Spinal cord (tissue), 4 donors: ENCODE data around the gene CDH15. TPM values are rescaled to one million over a fixed set of nuclear protein-coding genes. Genes with fewer than 3 reads are reported as not detected.

Experiments used
- polyA plus RNA-seq, 2 donors: library from polyadenylated mRNA; unstranded; fragments of 120-200 nt; gene quantifications; one replicate each; pipeline ENCODE4 v1.2.1, GENCODE V29; 2013; ENCODE audit not compliant: insufficient read length in 2 of 2
- total RNA-seq, 2 donors: library from RNA; depleted of rRNA in 1 of 2; stranded (reverse); fragments of 120-200 nt in 1 of 2; fragments of >200 nt in 1 of 2; gene quantifications; one replicate each; pipeline versions ENCODE4 v1.2.3 to v1.2.4, GENCODE V29; 2013 to 2014

Gene CDH15
- total and polyA plus RNA-seq, 4 donors, result 0.39 to 1.8 (median 0.91) TPM

Other genes starting within 250 kb of the CDH15 start
- gene CBFA2T3, start 194.5 kb upstream of the CDH15 start, total RNA-seq, result 1 to 10 TPM; 1.2 to 4.4 TPM
- gene CBFA2T3, start 194.5 kb upstream of the CDH15 start, polyA plus RNA-seq, result 10 to 100 TPM; 17.5 to 19.5 TPM
- gene ACSF3, start 77.9 kb upstream of the CDH15 start, total RNA-seq, result 10 to 100 TPM; 15.1 to 30.5 TPM
- gene ACSF3, start 77.9 kb upstream of the CDH15 start, polyA plus RNA-seq, result 10 to 100 TPM; 27.5 to 35.8 TPM
- gene SLC22A31, start 28.8 kb downstream of the CDH15 start, total RNA-seq, result under 1 TPM in 1 of 2 donors, not detected in 1; 0.11 TPM
- gene SLC22A31, start 28.8 kb downstream of the CDH15 start, polyA plus RNA-seq, result under 1 TPM; 0.30 to 0.44 TPM
- 10 to 100 TPM; 11.6 to 14.1 TPM for gene ZNF778, start 46.0 kb downstream of the CDH15 start, total RNA-seq
- 10 to 100 TPM; 10.7 to 11.0 TPM for gene ZNF778, start 46.0 kb downstream of the CDH15 start, polyA plus RNA-seq